T-helper 1 cell treated with Interleukin-12 subunit alpha and Interleukin-12 subunit beta and Interleukin-4 antibody, amounts not matched to agents 30 ng/mL and 1 ng/mL, for 36 hours (primary cell): Measurements from ENCODE around the gene ERICH6. TPM values are rescaled to one million over a fixed set of nuclear protein-coding genes. Genes with fewer than 3 reads are reported as not detected.

Experiments
- intact Hi-C: fragments of 100-400 bp; cut with micrococcal nuclease; formaldehyde crosslinking; loops from one replicate; pipeline ENCODE4 v1.15.1; 2024
- total RNA-seq: library from RNA; stranded (reverse); gene quantifications from 2 replicates; pipeline ENCODE4 v1.2.3, GENCODE V29; 2022

The ERICH6 gene
- total RNA-seq, 1 donor from 2014 or later, result not detected

DNA sequence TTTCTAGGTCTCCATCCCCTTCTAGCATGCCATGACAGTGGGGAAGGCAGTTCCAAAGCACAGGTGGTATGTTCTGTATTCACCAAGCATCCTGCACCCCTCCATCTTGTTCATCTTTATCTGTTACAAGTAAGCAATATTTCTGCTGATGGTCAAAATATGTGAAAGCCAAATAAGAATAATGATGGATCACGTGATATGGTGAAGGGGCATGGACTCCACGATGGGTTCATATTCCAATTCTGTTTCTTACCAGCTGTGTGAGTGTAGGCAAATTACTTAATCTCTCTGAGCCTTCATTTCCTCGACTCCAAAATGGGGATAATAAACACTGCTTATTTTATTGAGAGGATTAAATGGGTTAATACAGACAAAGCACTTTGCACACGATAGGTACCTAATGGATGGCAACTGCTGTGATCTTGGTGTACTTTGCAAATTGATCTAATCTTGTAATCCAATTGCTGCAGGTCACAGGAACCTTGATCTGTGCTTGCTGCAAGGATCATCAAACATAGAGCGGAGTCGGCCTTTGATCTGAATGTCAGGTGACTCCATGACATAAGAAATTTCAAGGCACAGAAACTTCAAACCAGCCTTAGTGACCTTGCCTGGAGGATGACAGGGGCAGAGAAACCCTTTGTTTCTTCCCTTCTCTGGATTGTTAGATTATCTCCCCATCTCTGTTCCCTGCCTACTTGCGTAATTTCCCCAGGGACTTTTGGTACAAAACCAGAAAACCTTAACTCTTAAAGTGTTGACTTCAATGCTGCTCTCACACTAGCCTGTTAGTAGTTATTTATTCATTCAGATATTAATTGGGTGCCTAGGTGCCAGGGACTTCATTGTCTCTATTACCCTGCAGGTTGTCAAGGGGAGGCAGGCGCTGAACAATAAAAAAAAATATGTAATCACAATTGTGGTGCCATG lies 33.4 kb upstream of the ERICH6 start:
- intact Hi-C loops, result no loop called here

- intact Hi-C loops, result no loop called here
Observed at GRCh38 chr3:150736316-150736719, 32.6 kb upstream of the ERICH6 start.

DNA sequence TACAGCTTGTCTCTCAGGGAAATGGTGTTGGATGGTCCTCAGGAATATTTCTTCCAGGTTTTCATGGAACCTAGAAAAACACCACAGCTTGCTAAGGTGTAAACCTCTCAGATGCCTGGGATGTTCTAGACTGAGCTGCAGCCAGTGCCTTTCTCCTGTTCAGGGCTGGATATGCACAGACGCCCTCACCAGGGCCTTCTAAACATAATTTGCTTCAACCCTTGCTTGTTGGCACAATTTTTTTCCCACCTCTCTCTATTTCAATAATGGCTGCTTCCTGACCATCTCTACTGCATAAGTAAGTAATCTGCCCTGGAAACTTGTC lies 31.0 kb upstream of the ERICH6 start:
- intact Hi-C loops, result no loop called here

DNA sequence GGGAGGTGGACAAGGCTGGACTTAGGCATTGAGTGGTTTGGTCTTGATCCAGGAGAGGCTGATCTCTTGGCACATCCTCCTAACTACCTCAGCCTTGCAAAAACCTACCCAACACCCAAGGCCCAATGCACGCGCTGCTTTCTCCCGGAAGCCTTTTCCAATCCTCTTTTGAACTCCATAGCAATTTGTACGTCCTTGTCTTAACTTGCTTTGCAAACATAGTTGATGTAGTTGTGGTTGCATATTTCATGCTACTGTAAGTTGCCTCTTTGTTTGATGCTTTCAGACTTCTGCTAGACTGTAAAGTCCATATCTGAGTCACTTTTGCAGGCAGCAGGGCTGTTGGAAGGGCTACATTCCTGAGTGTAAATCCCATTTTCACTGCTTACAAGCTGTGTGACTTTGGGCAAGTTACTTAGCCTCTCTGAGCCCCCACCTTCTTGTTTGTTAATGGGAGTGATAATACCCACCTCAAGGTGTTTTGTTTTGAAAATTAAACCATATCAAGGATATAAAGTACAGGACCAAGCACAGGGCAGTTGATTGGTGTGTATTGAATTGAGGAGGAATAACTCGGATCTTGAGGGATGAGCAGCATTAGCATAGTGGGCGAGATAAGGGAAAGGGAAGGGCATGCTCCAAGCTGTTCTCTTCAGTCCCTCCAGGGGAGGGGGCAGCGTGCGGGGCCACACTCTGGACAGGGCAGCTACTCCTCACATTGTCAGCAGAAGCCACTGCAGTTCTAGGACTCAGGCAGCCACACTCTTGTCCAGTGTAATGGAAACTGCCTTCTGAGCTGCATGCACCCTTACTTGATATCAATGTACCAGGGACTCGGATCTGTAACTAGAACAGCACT lies 30.4 kb upstream of the ERICH6 start:
- intact Hi-C loops, result no loop called here

DNA sequence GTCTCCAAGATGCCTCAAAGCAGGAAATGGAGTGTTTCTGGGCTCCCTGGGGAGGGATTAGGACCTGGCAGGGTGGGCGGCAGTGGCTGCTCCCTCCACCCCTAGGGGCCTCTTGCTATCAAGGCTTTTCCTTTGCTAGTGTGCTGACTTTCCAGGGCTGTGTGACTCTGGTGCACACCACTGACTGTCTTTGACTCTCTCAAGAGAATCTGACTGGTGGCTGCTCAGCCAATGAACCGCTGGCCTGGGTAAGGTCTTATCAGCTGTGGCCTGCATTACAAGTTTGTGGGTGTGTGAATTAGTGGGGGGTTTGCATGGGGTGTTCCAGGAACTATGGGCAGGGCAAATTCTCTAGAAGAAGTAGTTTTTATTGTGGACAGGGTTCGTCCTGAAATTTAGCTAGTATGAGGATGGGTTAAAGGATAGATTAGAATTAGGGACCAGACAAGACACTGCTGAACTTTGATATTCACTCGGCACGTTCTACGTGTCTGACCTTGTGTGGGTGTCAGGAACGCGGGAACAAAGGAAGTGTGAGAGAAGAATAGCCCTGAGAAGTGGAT lies 29.7 kb upstream of the ERICH6 start:
- intact Hi-C loops, result no loop called here

- intact Hi-C loops, result no loop called here
Observed at GRCh38 chr3:150729682-150730360, 26.1 kb upstream of the ERICH6 start.

DNA sequence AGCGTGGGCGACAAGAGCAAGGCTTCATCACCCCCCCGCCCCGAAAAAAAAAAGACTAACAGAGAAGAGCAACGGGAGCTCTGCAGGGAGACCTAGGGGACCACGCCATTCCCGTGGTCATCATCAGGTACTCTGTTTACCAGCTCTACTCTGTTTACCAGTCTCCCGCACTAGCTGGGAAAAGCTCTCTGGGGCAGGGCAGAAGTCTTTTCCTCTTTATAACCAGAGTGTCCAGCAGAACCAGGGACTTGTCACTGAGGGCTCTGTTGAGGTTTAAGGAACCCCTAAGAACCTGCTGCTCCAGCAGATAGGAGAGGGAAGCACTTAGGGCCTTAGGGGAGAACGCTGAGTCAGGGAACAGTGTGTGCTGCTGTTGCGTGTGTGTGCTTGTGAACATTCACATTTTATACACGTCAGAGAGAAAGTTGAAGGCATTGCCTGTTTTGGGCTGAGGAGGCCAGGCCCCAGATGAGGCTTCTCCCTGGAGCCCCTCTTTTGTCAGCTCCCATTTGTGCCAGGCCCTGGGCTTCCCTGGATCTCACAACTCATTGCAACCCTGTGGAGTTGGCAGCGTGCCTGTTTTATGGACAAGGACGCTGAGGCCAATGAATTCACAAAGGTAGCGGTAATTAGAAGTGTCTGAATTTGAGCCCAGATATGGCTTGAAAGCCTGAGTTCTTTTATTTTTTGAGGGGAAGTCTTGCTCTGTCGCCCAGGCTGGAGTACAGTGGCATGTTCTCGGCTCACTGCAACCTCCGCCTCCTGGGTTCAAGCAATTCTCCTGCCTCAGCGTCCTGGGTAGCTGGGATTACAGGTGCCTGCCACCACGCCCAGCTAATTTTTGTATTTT lies 24.2 kb upstream of the ERICH6 start:
- intact Hi-C loops, result no loop called here

- intact Hi-C loops, result no loop called here
Observed at GRCh38 chr3:150725548-150725947, 21.8 kb upstream of the ERICH6 start.

GRCh38 chr3:150723946-150724345 lies 20.2 kb upstream of the ERICH6 start:
- intact Hi-C loops, result no loop called here

DNA sequence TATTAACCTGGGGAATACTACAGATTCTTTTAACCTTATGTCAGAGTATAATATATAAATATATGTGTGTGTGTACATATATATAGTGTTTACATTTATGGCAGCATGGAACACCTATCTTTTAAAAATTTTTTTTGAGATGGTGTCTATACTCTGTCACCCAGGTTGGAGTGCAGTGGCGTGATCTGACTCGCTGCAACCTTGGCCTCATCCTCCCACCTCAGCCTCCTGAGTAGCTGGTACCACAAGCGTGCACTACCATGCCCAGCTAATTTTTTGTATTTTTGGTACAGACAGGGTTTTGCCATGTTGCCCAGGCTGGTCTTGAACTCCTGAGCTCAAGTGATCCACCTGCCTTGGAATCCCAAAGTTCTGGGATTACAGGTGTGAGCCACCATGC lies 18.5 kb upstream of the ERICH6 start:
- intact Hi-C loops, result no loop called here

GRCh38 chr3:150721285-150722130 lies 17.8 kb upstream of the ERICH6 start:
- intact Hi-C loops, result loop anchor here (1.0 kb wide), 9 partner anchors 18 to 425 kb away; partner anchors contain the start of gene ERICH6

GRCh38 chr3:150720444-150720843 lies 16.7 kb upstream of the ERICH6 start:
- intact Hi-C loops, result no loop called here

DNA sequence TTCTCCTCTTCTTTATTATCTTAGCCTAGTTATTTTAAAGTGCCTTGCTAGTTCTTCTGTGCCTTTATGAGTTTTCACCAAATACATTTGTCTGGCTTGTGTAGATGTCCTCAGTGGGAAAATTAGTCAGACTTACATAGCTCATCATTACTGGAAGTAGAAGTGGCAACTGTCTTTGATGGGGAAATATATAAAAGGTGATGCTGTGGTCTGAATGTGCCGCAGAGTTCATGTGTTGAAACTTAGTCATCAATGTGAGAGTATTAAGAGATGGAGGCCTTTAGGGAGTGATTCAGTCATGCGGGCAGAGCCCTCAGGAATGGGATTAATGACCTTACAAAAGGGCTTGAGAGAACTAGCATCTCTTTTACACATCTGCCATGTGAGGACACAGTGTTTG lies 6.4 kb upstream of the ERICH6 start:
- intact Hi-C loops, result no loop called here

GRCh38 chr3:150703299-150703755 lies 393 bp downstream of the ERICH6 start:
- intact Hi-C loops, result loop anchor here (1.0 to 5.0 kb wide), 10 partner anchors 18 to 1616 kb away; partner anchors contain the start of genes EIF2A, HLTF, SELENOT and SERP1

GRCh38 chr3:150699068-150699639 lies 4.6 kb downstream of the ERICH6 start:
- intact Hi-C loops, result no loop called here

- intact Hi-C loops, result no loop called here
Observed at GRCh38 chr3:150697646-150698045, 6.1 kb downstream of the ERICH6 start.

- intact Hi-C loops, result no loop called here
Observed at GRCh38 chr3:150691414-150692040, 12.2 kb downstream of the ERICH6 start.

GRCh38 chr3:150687613-150688012 lies 16.1 kb downstream of the ERICH6 start:
- intact Hi-C loops, result no loop called here
